Measurements from ENCODE around the gene CCK.

Gene CCK

GRCh38 chr3:42229266-42229941, 36.6 kb downstream of the CCK start:
- DNase-seq, result no peak
- peak overlapping the region in 1 of 2 donors; percentile 69 for H3K27ac Mint-ChIP-seq
- peaks cover 12 to 16% of the 10 kb centered on the region in 2 donors for H3K27me3 Mint-ChIP-seq
- no peak for ATAC-seq (replicated peaks)
- peaks cover 4% of the 10 kb centered on the region for H3K36me3 Mint-ChIP-seq (ENCODE audit: insufficient read depth)
- H3K4me3 Mint-ChIP-seq, result no peak overlapping the region
- no peaks in the 10 kb centered on the region for H3K9me3 Mint-ChIP-seq
- peaks cover 6 to 10% of the 10 kb centered on the region in 2 donors for H3K4me1 Mint-ChIP-seq (ENCODE audit: low read depth in 2 of 2)

GRCh38 chr3:42228796-42229195, 37.2 kb downstream of the CCK start:
- ATAC-seq (replicated peaks) (no peak), DNase-seq (no peak)
- H3K9me3 Mint-ChIP-seq, result no peaks in the 10 kb centered on the region

GRCh38 chr3:42226470-42227425, 39.2 kb downstream of the CCK start:
- peaks cover 5 to 7% of the 10 kb centered on the region in 2 donors for H3K27me3 Mint-ChIP-seq
- peaks cover 6 to 10% of the 10 kb centered on the region in 2 donors for H3K4me1 Mint-ChIP-seq (ENCODE audit: low read depth in 2 of 2)
- peak overlapping the region in 1 of 2 donors; percentile 65 for H3K27ac Mint-ChIP-seq
- no peak overlapping the region for H3K4me3 Mint-ChIP-seq
- H3K9me3 Mint-ChIP-seq, result no peaks in the 10 kb centered on the region
- H3K36me3 Mint-ChIP-seq (ENCODE audit: insufficient read depth), result peaks cover 14% of the 10 kb centered on the region
- DNase-seq (no peak), ATAC-seq (replicated peaks) (peak; percentile 39)

More at GRCh38 chr3:42228796-42229195, 37.2 kb downstream of the CCK start:
- peaks cover 6 to 10% of the 10 kb centered on the region in 2 donors for H3K4me1 Mint-ChIP-seq (ENCODE audit: low read depth in 2 of 2)
- H3K27ac Mint-ChIP-seq, result no peak overlapping the region
- H3K27me3 Mint-ChIP-seq, result peaks cover 6 to 9% of the 10 kb centered on the region in 2 donors
- H3K4me3 Mint-ChIP-seq, result no peak overlapping the region
- H3K36me3 Mint-ChIP-seq (ENCODE audit: insufficient read depth), result peaks cover 10% of the 10 kb centered on the region

- Mint-ChIP-seq H3K27me3 (peaks cover 5 to 7% of the 10 kb centered on the region in 2 donors), H3K36me3 (ENCODE audit: insufficient read depth) (peaks cover 18% of the 10 kb centered on the region), H3K4me1 (ENCODE audit: low read depth in 2 of 2) (peaks cover 6 to 10% of the 10 kb centered on the region in 2 donors), H3K9me3 (no peaks in the 10 kb centered on the region), H3K4me3 (no peak overlapping the region), H3K27ac (peak overlapping the region in 1 of 2 donors; percentile 65)
- ATAC-seq (replicated peaks) (no peak), DNase-seq (no peak)
Measured at GRCh38 chr3:42225486-42226363, 40.3 kb downstream of the CCK start.

- ATAC-seq (replicated peaks) (no peak), DNase-seq (no peak)
- H3K27ac Mint-ChIP-seq, result no peak overlapping the region
- H3K36me3 Mint-ChIP-seq (ENCODE audit: insufficient read depth), result peaks cover 22% of the 10 kb centered on the region
- peaks cover 5 to 7% of the 10 kb centered on the region in 2 donors for H3K27me3 Mint-ChIP-seq
- H3K4me3 Mint-ChIP-seq, result no peak overlapping the region
- H3K4me1 Mint-ChIP-seq (ENCODE audit: low read depth in 2 of 2), result peaks cover 6 to 10% of the 10 kb centered on the region in 2 donors
- no peaks in the 10 kb centered on the region for H3K9me3 Mint-ChIP-seq
Measured at GRCh38 chr3:42224658-42225421, 41.1 kb downstream of the CCK start.

GRCh38 chr3:42224178-42224577, 41.8 kb downstream of the CCK start:
- H3K36me3 Mint-ChIP-seq (ENCODE audit: insufficient read depth), result peaks cover 22% of the 10 kb centered on the region

GRCh38 chr3:42222942-42223693, 42.9 kb downstream of the CCK start:
- ATAC-seq (replicated peaks) (no peak), DNase-seq (no peak)
- no peaks in the 10 kb centered on the region for H3K27me3 Mint-ChIP-seq
- H3K4me1 Mint-ChIP-seq (ENCODE audit: low read depth in 2 of 2), result peaks cover 6 to 10% of the 10 kb centered on the region in 2 donors
- H3K36me3 Mint-ChIP-seq (ENCODE audit: insufficient read depth), result peaks cover 19% of the 10 kb centered on the region
- no peaks in the 10 kb centered on the region for H3K9me3 Mint-ChIP-seq
- no peak overlapping the region for H3K4me3 Mint-ChIP-seq
- H3K27ac Mint-ChIP-seq, result no peak overlapping the region

More at GRCh38 chr3:42224178-42224577, 41.8 kb downstream of the CCK start:
- peaks cover 0 to under 1% of the 10 kb centered on the region in 2 donors for H3K27me3 Mint-ChIP-seq
- ATAC-seq (replicated peaks) (no peak), DNase-seq (no peak)
- H3K4me1 Mint-ChIP-seq (ENCODE audit: low read depth in 2 of 2), result peaks cover 6 to 10% of the 10 kb centered on the region in 2 donors
- H3K27ac Mint-ChIP-seq, result no peak overlapping the region
- H3K4me3 Mint-ChIP-seq, result no peak overlapping the region
- no peaks in the 10 kb centered on the region for H3K9me3 Mint-ChIP-seq

- DNase-seq (no peak), ATAC-seq (replicated peaks) (no peak)
- peaks cover 17 to 22% of the 10 kb centered on the region in 2 donors for H3K4me1 Mint-ChIP-seq (ENCODE audit: low read depth in 2 of 2)
- no peak overlapping the region for H3K4me3 Mint-ChIP-seq
- peak overlapping the region in 1 of 2 donors; percentile 62 for H3K27ac Mint-ChIP-seq
- peaks cover 19% of the 10 kb centered on the region for H3K36me3 Mint-ChIP-seq (ENCODE audit: insufficient read depth)
- H3K27me3 Mint-ChIP-seq, result no peaks in the 10 kb centered on the region
- no peaks in the 10 kb centered on the region for H3K9me3 Mint-ChIP-seq
Measured at GRCh38 chr3:42220436-42221121, 45.4 kb downstream of the CCK start.

GRCh38 chr3:42216931-42217333, 49.1 kb downstream of the CCK start:
- Mint-ChIP-seq H3K27ac (peak overlapping the region; percentile 83 to 95), H3K36me3 (ENCODE audit: insufficient read depth) (peaks cover 9% of the 10 kb centered on the region), H3K4me3 (peak overlapping the region; percentile 60 to 61), H3K27me3 (no peaks in the 10 kb centered on the region), H3K4me1 (ENCODE audit: low read depth in 2 of 2) (peaks cover 36 to 48% of the 10 kb centered on the region in 2 donors), H3K9me3 (no peaks in the 10 kb centered on the region)
- ATAC-seq (replicated peaks) (peak; percentile 60), DNase-seq (peak in 1 of 3 experiments; percentile 24)

GRCh38 chr3:42216302-42216701, 49.7 kb downstream of the CCK start:
- Mint-ChIP-seq H3K27me3 (no peaks in the 10 kb centered on the region), H3K4me1 (ENCODE audit: low read depth in 2 of 2) (peaks cover 38 to 52% of the 10 kb centered on the region in 2 donors), H3K4me3 (peak overlapping the region; percentile 60 to 61), H3K36me3 (ENCODE audit: insufficient read depth) (peaks cover 4% of the 10 kb centered on the region), H3K9me3 (no peaks in the 10 kb centered on the region), H3K27ac (peak overlapping the region; percentile 83 to 95)
- no peak for DNase-seq
- ATAC-seq (replicated peaks), result peak; percentile 38

GRCh38 chr3:42214565-42215283, 51.3 kb downstream of the CCK start:
- peaks cover 5% of the 10 kb centered on the region for H3K36me3 Mint-ChIP-seq (ENCODE audit: insufficient read depth)
- H3K27me3 Mint-ChIP-seq, result no peaks in the 10 kb centered on the region
- no peaks in the 10 kb centered on the region for H3K9me3 Mint-ChIP-seq
- H3K27ac Mint-ChIP-seq, result peak overlapping the region; percentile 88 to 89
- ATAC-seq (replicated peaks), result no peak
- no peak for DNase-seq
- H3K4me3 Mint-ChIP-seq, result peak overlapping the region in 1 of 2 donors; percentile 63
- H3K4me1 Mint-ChIP-seq (ENCODE audit: low read depth in 2 of 2), result peaks cover 38 to 52% of the 10 kb centered on the region in 2 donors

Measured in effector memory CD8-positive, alpha-beta T cell (primary cell).